Retinal pigment epithelial cell (primary cell): Measurements from ENCODE around the gene GAK.

ENCODE experiments used
- DNase-seq: peaks from one replicate; pipeline ENCODE4 v3.0.0-alpha.2; 2010; ENCODE audit warnings: low read depth
- H3K4me3 ChIP-seq: 2 replicates; pipeline ENCODE4 v1.5.1; 2011; ENCODE audit warnings: mild to moderate bottlenecking, low read length, control low read depth, moderate library complexity
- CTCF ChIP-seq: conservative IDR thresholded peaks from 2 replicates; pipeline ENCODE4 v1.5.1; 2011; ENCODE audit warnings: low read depth, low read length, control low read depth, inconsistent platforms

The GAK gene

GRCh38 chr4:865572-865971 lies 66.5 kb downstream of the GAK start:
- no peak for DNase-seq
- TF ChIP-seq CTCF, result no peak
- H3K4me3 ChIP-seq, result no peak overlapping the region

GRCh38 chr4:865121-865465 lies 67.0 kb downstream of the GAK start:
- H3K4me3 ChIP-seq, result no peak overlapping the region
- DNase-seq, result no peak
- no peak for TF ChIP-seq CTCF

GRCh38 chr4:864456-865120 lies 67.5 kb downstream of the GAK start:
- H3K4me3 ChIP-seq, result no peak overlapping the region
- DNase-seq, result no peak
- TF ChIP-seq CTCF, result no peak

- no peak for TF ChIP-seq CTCF
- no peak for DNase-seq
- no peak overlapping the region for H3K4me3 ChIP-seq
Observed at GRCh38 chr4:860561-860960, 71.6 kb downstream of the GAK start.

GRCh38 chr4:859496-859895 lies 72.6 kb downstream of the GAK start:
- TF ChIP-seq CTCF, result no peak
- no peak for DNase-seq
- H3K4me3 ChIP-seq, result no peak overlapping the region

GRCh38 chr4:858831-859451 lies 73.2 kb downstream of the GAK start:
- H3K4me3 ChIP-seq, result no peak overlapping the region
- no peak for TF ChIP-seq CTCF
- no peak for DNase-seq

GRCh38 chr4:858041-858481 lies 74.1 kb downstream of the GAK start:
- no peak overlapping the region for H3K4me3 ChIP-seq
- TF ChIP-seq CTCF, result no peak
- DNase-seq, result no peak
